GM21423 (cell line): ENCODE data around the gene CCDC70.
"Not testable (repeated sequence)": the region's sequence is repeated elsewhere in the genome, so short reads cannot be mapped to it uniquely, and the experiment has no call there.

Experiments used
- ATAC-seq: cut with Tn5 transposase; IDR thresholded peaks from one replicate; pipeline ENCODE4 v1.9.1; 2021; ENCODE audit warnings: mild to moderate bottlenecking, moderate library complexity; ENCODE audit not compliant: unreplicated experiment

CCDC70 gene

DNA sequence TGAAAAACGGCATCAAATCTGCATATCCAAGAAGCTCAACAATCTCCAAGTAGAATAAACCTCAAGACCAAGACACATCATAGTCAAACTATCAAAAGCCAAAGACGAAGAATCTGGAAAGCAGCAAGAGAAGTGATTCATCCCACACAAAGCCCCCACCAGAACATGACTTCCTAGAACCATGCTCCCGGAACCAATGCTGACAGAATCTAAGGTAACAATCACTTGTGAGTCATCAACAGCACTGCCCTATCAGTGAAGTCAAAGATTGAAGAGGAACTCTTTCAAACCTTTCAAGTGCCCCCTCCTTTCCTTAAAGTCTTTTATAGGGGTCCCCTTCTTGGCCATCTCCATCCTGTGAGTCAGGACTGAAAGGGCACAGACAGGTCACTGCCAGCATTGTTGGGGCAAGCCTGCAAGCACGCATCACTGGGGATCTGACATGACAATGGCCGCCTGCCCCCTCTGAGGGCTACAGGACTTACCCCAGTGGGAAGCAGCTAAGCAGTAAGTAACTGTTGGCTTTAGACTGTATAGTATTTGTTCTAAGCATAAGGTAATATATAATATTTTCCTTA, at the start of gene CCDC70:
Gene CCDC70 (plus strand): TSS at position 247 of the 578 bp plus-strand sequence. CDS start 3,443 bp downstream, outside the sequence.
- no peak for ATAC-seq

DNA sequence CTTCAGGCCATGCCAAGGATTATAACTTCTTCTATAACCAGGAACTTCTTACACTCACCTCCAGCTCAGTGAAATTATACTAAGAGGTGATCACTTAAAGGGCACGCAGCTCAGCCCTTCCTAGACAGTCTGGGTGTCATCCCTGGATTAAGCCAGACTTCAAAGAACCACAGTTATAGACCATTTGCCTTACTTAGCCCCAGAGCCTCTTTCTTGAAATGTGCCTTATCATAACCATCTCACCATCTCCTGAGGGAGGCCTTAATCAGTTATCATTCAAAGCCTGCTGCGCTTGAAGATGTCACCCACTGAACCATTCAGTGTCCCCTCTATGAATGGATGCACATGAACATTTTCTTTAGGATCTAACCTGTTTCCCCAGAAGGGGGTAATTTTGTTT, 47.7 kb upstream of the CCDC70 start:
- no peak for ATAC-seq

DNA sequence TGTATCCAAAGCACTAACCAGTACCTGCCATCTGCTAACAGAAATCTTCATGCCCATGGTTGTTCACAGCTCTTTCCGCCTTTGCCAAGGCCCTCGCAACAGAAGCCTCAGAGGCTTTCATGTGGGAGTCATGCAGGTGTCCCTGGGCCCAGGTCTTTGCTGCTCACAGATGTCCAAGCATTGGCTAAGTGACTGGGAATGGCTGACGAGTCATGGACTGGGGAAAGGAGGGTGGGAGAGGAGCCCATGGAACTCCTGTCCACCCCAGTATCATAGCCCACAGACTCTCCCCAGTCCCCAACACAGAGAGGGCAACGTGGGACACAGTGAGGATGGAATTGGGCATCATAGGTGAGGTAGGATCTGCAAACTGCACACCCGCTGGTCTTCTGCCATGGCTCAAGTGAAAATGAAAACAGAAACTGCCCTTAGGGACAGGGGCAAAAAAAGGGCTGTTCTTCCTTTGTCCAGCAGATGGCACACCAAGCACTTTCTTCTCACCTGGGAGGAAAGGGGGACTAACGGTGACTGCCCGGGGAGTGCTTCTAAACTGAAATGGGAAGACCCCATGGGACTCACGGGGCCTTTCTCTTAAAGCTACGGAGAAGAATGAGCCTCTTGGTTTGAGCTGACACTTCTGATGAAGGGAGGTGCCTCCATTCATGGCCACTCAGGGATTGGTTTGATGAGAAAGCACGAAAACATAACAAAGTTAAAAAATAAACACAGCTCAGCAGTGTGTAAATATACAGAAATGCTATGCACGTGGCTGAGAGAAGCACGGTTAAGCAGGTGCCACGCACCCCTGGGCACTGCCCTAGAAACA, 46.7 kb upstream of the CCDC70 start:
- peak; percentile 63 for ATAC-seq

- ATAC-seq: no peak
Observed at GRCh38 chr13:51815848-51816247, 45.9 kb upstream of the CCDC70 start.

- ATAC-seq: no peak
Observed at GRCh38 chr13:51816604-51817249, 45.0 kb upstream of the CCDC70 start.

DNA sequence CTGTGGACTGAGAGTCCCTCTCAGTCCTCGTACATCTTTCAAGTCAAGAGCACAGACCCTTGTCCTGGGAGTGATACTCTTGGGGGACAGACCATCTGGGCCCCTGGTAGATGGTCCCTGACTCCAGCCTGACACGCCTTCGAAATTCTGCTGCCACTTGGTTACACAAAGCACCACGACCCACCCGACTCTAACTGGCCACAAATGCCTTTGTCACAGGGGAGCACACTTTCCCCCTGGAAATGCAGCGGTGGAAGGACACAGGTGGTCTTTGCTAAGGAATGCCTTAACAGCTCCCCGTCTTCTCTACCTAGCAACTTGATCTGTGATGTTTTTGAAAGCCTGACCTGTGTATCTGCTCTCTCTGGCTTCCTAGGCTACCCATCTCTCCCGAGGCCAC, 44.1 kb upstream of the CCDC70 start:
- no peak for ATAC-seq

DNA sequence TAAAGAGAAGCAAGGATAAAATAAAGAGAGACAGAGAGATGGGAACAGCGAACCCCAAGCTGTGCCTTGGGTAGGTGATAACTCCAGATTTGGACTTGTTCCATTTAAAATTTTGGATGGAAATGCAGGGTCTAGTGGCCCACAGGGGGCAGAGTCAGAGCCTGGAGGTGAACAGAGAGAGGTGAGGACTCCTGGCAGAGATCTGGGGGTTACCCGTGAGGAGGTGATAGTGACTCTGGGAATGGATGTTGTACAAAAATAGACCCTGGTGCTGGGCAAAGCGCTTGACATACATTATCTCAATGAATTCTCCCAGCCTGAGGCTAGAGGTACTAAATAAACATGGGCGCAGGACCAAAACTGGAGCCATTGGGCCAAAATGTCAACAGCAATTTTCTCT, 43.5 kb upstream of the CCDC70 start:
- no peak for ATAC-seq

- peak; percentile 31 for ATAC-seq
Observed at GRCh38 chr13:51818781-51819511, 42.8 kb upstream of the CCDC70 start.

DNA sequence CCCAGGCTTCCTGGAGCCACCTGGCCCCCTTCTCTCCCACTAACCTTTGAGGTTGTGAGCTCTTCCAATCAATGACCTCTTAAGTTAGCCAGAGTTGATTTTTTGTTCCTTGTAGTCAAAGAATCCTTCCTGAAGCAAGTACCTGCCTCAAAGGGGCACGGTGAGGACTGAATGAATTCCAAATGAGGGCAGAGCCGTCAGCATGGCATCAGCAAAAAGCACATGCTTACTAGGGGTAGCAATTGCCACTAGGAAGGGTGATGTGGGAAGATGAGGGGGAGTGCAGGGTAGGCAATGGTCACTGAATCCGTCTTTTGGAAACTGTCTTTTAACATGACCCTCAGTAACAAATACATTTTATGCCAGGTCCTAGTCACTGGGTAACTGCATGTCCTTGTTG, 42.2 kb upstream of the CCDC70 start:
- no peak for ATAC-seq

GRCh38 chr13:51820016-51820597, 41.7 kb upstream of the CCDC70 start:
- ATAC-seq: no peak

DNA sequence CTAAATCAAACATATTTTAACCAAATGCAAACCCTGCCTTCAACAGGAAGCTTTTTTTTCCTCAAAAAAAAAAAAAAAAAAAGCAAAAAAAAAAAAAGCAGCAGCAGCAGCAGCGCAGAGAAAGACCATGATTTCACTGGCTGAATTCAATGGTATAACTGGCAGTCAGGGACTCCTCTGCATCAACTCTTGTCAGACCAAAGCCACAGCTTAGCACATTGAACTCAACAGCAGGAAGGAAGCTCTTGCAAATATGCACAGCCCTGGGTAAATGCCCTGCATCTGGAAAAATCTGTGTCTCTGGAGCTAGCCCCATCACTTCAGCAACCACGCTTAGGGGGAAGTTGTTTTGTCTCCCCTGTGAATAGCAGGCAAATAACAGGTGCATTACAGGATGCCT, 40.2 kb upstream of the CCDC70 start:
- no peak for ATAC-seq

- no peak for ATAC-seq
Observed at GRCh38 chr13:51822106-51822815, 39.5 kb upstream of the CCDC70 start.

GRCh38 chr13:51823359-51823758, 38.4 kb upstream of the CCDC70 start:
- no peak for ATAC-seq

DNA sequence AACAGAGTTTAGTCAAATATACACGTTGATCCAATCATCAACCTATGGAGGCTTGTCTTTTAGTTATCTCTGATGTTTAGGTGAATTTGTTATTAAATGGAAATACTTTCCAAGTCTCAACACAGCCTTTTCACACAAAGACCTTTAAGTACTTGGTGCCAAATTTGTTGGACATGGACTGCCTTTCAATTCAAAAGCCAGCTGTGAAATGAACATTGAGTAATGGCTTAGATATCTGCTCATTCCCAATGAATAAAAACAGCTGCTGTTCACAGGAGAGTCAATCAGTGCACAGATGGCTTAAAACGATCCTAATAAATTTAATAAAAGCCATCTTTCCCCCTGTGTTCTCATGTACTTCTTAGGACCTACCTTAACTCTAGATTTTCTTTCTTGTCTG, 37.9 kb upstream of the CCDC70 start:
- ATAC-seq: no peak

DNA sequence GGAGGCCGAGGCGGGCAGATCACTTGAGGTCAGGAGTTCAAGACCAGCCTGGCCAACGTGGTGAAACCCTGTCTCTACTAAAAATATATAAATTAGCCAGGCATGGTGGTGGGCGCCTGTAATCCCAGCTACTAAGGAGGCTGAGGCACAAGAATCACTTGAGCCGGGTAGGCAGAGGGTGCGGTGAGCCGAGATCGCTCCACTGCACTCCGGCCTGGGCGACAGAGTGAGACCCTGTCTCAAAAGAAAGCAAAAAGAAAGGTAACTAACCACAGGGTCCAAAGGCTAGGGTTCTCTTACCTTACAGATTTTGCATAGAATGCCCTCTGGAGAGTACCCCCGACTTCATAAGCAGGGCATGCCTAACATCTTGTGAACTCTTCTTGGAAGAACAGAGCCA, 37.1 kb upstream of the CCDC70 start:
- ATAC-seq: not testable (repeated sequence)

GRCh38 chr13:51825165-51825592, 36.6 kb upstream of the CCDC70 start:
- no peak for ATAC-seq

- ATAC-seq: no peak
Observed at GRCh38 chr13:51825681-51826254, 36.0 kb upstream of the CCDC70 start.

- ATAC-seq: no peak
Observed at GRCh38 chr13:51826606-51827005, 35.2 kb upstream of the CCDC70 start.

GRCh38 chr13:51827254-51827653, 34.5 kb upstream of the CCDC70 start:
- no peak for ATAC-seq
